Pons (tissue), 1 donor: Measurements from ENCODE around the gene PLIN1.

Experiments
- DNase-seq: peaks from one replicate; pipeline ENCODE4 v3.0.0-alpha.2; 2016; ENCODE audit warnings: low spot score

Gene PLIN1

GRCh38 chr15:89628806-89629715 is 50.1 kb downstream of the PLIN1 start:
- no peak for DNase-seq

GRCh38 chr15:89628301-89628700 is 50.9 kb downstream of the PLIN1 start:
- DNase-seq = no peak

- DNase-seq = no peak
Measured at GRCh38 chr15:89627256-89627970, 51.8 kb downstream of the PLIN1 start.

GRCh38 chr15:89625716-89626115 is 53.5 kb downstream of the PLIN1 start:
- no peak for DNase-seq

GRCh38 chr15:89623165-89623564 is 56.0 kb downstream of the PLIN1 start:
- DNase-seq = no peak

- no peak for DNase-seq
Measured at GRCh38 chr15:89621547-89621946, 57.6 kb downstream of the PLIN1 start.

- no peak for DNase-seq
Measured at GRCh38 chr15:89616228-89616627, 62.9 kb downstream of the PLIN1 start.

GRCh38 chr15:89615135-89615534 is 64.0 kb downstream of the PLIN1 start:
- DNase-seq = no peak
